C4-2B (cell line): ENCODE results near the gene GRM2.
"Not testable (repeated sequence)": the region's sequence is repeated elsewhere in the genome, so short reads cannot be mapped to it uniquely, and the experiment has no call there.

Experiments used
- H3K27ac ChIP-seq: fragments of 450-650 bp; 2 replicates; pipeline ENCODE4 v1.5.1; 2017
- ZFX ChIP-seq: fragments of 450-650 bp; IDR thresholded peaks from 2 replicates; pipeline ENCODE4 v1.6.1; 2017
- TF ChIP-seq, protein P1 (sequence below): fragments of 450-650 bp; conservative IDR thresholded peaks from 2 replicates; pipeline ENCODE4 v1.5.1; 2017; ENCODE audit warnings: mild to moderate bottlenecking

GRM2 gene

GRCh38 chr3:51729042-51729633, 22.3 kb downstream of the GRM2 start:
- TF ChIP-seq, protein P1, sequence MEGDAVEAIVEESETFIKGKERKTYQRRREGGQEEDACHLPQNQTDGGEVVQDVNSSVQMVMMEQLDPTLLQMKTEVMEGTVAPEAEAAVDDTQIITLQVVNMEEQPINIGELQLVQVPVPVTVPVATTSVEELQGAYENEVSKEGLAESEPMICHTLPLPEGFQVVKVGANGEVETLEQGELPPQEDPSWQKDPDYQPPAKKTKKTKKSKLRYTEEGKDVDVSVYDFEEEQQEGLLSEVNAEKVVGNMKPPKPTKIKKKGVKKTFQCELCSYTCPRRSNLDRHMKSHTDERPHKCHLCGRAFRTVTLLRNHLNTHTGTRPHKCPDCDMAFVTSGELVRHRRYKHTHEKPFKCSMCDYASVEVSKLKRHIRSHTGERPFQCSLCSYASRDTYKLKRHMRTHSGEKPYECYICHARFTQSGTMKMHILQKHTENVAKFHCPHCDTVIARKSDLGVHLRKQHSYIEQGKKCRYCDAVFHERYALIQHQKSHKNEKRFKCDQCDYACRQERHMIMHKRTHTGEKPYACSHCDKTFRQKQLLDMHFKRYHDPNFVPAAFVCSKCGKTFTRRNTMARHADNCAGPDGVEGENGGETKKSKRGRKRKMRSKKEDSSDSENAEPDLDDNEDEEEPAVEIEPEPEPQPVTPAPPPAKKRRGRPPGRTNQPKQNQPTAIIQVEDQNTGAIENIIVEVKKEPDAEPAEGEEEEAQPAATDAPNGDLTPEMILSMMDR: no peak
- TF ChIP-seq ZFX: no peak
- H3K27ac ChIP-seq: no peak overlapping the region

DNA sequence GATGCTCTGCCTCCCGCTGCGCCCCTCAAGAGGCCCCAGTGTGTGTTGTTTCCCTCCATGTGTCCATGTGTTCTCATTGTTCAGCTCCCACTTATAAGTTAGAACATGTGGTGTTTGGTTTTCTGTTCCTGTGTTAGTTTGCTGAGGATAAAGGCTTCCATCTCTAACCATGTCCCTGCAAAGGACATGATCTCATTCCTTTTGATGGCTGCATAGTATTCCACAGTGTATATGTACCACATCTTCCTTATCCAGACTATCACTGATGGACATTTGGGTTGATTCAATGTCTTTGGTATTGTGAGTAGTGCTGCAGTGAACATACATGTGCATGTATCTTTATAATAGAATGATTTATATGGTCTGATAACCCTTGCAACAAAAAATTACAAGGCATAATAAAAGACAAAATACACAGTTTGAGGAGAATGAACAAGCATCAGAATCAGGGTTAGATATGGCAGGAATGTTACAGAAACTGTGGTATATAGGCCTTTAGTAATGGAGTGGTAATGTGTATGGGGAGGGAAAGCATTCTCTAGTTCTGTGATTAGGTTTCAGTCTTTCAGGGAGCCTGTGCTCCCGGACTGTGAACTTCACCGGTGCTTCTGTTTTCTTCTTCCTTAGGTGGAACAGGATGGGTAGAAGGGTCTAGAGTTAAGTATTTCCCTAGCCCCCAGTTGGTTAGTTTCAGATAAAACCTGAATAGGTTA, 27.1 kb downstream of the GRM2 start:
- TF ChIP-seq ZFX: no peak
- TF ChIP-seq, protein P1: no peak
- no peak overlapping the region for H3K27ac ChIP-seq

DNA sequence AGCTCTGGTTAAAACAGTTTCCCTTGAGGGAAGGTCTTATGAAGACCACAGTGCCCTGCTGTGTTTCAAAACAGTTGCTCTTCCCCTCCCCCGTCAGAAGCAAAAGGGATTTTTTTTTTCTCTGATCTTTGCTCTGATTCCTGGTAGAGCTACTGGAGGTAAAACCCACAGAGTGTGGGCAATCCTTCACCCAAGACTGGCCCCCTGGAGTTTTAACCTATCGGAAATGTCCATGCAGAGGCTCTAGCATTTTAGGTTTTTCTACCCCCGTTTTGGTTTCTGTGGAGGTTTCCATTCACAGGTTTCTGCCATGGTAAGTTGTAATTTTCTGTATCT, 27.7 kb downstream of the GRM2 start:
- no peak overlapping the region for H3K27ac ChIP-seq
- TF ChIP-seq, protein P1: no peak
- TF ChIP-seq ZFX: no peak

DNA sequence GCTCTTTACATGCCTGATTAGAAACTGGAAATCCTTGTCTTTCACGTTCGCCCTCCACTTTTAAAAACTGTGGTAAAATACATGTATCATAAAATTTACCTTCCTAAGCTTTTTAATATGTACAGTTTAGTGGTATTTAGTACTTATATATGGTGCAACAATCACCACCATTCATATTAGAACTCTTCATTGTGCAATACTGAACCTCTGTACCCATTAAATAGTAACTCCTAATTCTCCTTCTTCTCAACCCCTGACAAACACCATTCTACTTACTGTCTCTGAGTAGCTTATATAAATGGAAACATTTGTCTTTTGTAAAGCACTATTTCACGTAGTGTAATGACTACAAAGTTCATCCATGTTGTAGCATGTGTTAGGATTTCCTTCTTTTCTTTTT, 28.2 kb downstream of the GRM2 start:
- TF ChIP-seq ZFX: no peak
- TF ChIP-seq, protein P1: no peak
- no peak overlapping the region for H3K27ac ChIP-seq

- no peak overlapping the region for H3K27ac ChIP-seq
- TF ChIP-seq, protein P1: no peak
- no peak for TF ChIP-seq ZFX
These were observed 29.1 kb downstream of the GRM2 start for GRCh38 chr3:51735950-51736349.

GRCh38 chr3:51739110-51739509, 32.2 kb downstream of the GRM2 start:
- H3K27ac ChIP-seq: no peak overlapping the region

GRCh38 chr3:51742320-51742719, 35.5 kb downstream of the GRM2 start:
- not testable (repeated sequence) for H3K27ac ChIP-seq

More at GRCh38 chr3:51739110-51739509, 32.2 kb downstream of the GRM2 start:
- TF ChIP-seq, protein P1: no peak
- TF ChIP-seq ZFX: no peak

DNA sequence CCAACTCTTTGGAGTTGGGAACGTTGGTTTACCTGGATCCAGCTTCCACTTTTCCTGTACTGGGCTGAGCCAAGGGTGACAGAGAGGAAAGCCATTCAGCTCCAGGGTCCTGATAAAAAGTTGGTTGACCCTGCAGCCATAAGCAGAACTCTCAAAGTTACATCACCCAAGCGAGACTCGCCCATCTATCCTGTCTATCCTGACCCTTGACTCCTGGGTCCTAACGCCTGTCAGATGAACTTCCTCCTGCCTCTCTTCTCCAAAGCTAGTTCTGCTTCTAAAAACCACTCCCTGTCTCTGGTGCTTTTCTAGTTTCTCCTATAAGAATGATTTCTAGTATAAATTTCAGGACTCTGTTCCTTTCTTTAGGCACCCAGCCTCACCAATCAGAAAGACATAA, 36.1 kb downstream of the GRM2 start:
- H3K27ac ChIP-seq: not testable (repeated sequence)
